Loucy (cell line): ENCODE data around the gene PYGB.

Experiments
- H2AFZ ChIP-seq: fragments of 200-600 bp; sonication (generic); 2 replicates; pipeline ENCODE4 v1.6.0; 2016; ENCODE audit warnings: antibody characterized with exemption, mild to moderate bottlenecking, low read length, moderate library complexity
- H3F3A ChIP-seq: fragments of 200-600 bp; 2 replicates; pipeline ENCODE4 v1.6.0; 2016; ENCODE audit warnings: antibody characterized with exemption, low read depth, mild to moderate bottlenecking
- H3K27me3 ChIP-seq: fragments of 200-600 bp; sonication (generic); 2 replicates; pipeline ENCODE4 v1.6.1; 2014; ENCODE audit warnings: low read length, mild to moderate bottlenecking; ENCODE audit not compliant: insufficient read depth, poor library complexity, severe bottlenecking
- H3K36me3 ChIP-seq: fragments of 200-600 bp; sonication (generic); 2 replicates; pipeline ENCODE4 v1.6.1; 2016; ENCODE audit warnings: low read length; ENCODE audit not compliant: insufficient read depth
- H3K4me1 ChIP-seq: fragments of 200-600 bp; sonication (generic); 2 replicates; pipeline ENCODE4 v1.5.1; 2014; ENCODE audit warnings: low read length, mild to moderate bottlenecking; ENCODE audit not compliant: insufficient read depth, poor library complexity, severe bottlenecking
- H3K4me2 ChIP-seq: fragments of 200-600 bp; sonication (generic); 2 replicates; pipeline ENCODE4 v1.6.0; 2014; ENCODE audit warnings: antibody characterized with exemption, low read length, low read depth, mild to moderate bottlenecking; ENCODE audit not compliant: poor library complexity, severe bottlenecking
- H3K4me3 ChIP-seq: fragments of 200-600 bp; sonication (generic); 2 replicates; pipeline ENCODE4 v1.5.1; 2014; ENCODE audit warnings: low read length, mild to moderate bottlenecking, mixed read lengths; ENCODE audit not compliant: poor library complexity, severe bottlenecking
- H3K79me2 ChIP-seq: fragments of 200-600 bp; sonication (generic); 2 replicates; pipeline ENCODE4 v1.6.1; 2014; ENCODE audit warnings: low read length; ENCODE audit not compliant: insufficient read depth
- H3K9ac ChIP-seq: fragments of 200-600 bp; sonication (generic); 2 replicates; pipeline ENCODE4 v1.6.0; 2014; ENCODE audit warnings: mild to moderate bottlenecking, low read depth, low read length, moderate library complexity; ENCODE audit not compliant: poor library complexity, severe bottlenecking
- H3K9me2 ChIP-seq: fragments of 200-600 bp; sonication (generic); replicated peaks from 2 replicates; pipeline ENCODE4 v1.6.1; 2016; ENCODE audit warnings: low read depth, low read length, mixed read lengths
- H3K9me3 ChIP-seq: fragments of 200-600 bp; sonication (generic); 2 replicates; pipeline ENCODE4 v1.6.1; 2014; ENCODE audit warnings: mild to moderate bottlenecking, antibody characterized with exemption, low read length, low read depth; ENCODE audit not compliant: insufficient read depth
- H4K20me1 ChIP-seq: fragments of 200-600 bp; sonication (generic); 2 replicates; pipeline ENCODE4 v1.6.0; 2014; ENCODE audit warnings: antibody characterized with exemption, low read length, mild to moderate bottlenecking; ENCODE audit not compliant: insufficient read depth, poor library complexity, severe bottlenecking
- CTCF ChIP-seq: fragments of 200-600 bp; sonication (generic); conservative IDR thresholded peaks from 2 replicates; pipeline ENCODE4 v1.5.1; 2014; ENCODE audit warnings: mild to moderate bottlenecking, antibody characterized with exemption, low read length
- EZH2phosphoT487 ChIP-seq: fragments of 200-600 bp; IDR thresholded peaks from 2 replicates; pipeline ENCODE4 v1.6.1; 2018; ENCODE audit warnings: antibody characterized with exemption, mild to moderate bottlenecking, moderate library complexity, borderline replicate concordance

PYGB gene

GRCh38 chr20:25294459-25295385 is 46.8 kb downstream of the PYGB start:
- Histone ChIP-seq H3F3A (no peaks in the 10 kb centered on the region), H3K4me1 (no peaks in the 10 kb centered on the region), H3K4me2 (no peak overlapping the region), H3K79me2 (no peaks in the 10 kb centered on the region), H3K36me3 (peaks cover 21% of the 10 kb centered on the region; the same call in 1 of the 2 replicates), H3K9me3 (no peaks in the 10 kb centered on the region), H2AFZ (no peak overlapping the region), H3K9me2 (no peaks in the 10 kb centered on the region), H4K20me1 (no peaks in the 10 kb centered on the region), H3K9ac (no peak overlapping the region), H3K27me3 (no peaks in the 10 kb centered on the region), H3K4me3 (no peak overlapping the region)
- TF ChIP-seq CTCF (peak; percentile 92), EZH2phosphoT487 (no peak)

- Histone ChIP-seq H3K9me3 (no peaks in the 10 kb centered on the region), H3F3A (no peaks in the 10 kb centered on the region), H4K20me1 (no peaks in the 10 kb centered on the region), H3K9ac (no peak overlapping the region), H3K36me3 (peaks cover 18% of the 10 kb centered on the region; the same call in 1 of the 2 replicates), H3K9me2 (no peaks in the 10 kb centered on the region), H3K79me2 (no peaks in the 10 kb centered on the region), H3K4me2 (no peak overlapping the region), H2AFZ (no peak overlapping the region), H3K4me3 (no peak overlapping the region), H3K27me3 (no peaks in the 10 kb centered on the region), H3K4me1 (no peaks in the 10 kb centered on the region)
- TF ChIP-seq EZH2phosphoT487: no peak
- no peak for TF ChIP-seq CTCF
Measured at GRCh38 chr20:25295386-25296093, 47.7 kb downstream of the PYGB start.

GRCh38 chr20:25296094-25297093 is 48.5 kb downstream of the PYGB start:
- TF ChIP-seq CTCF: peak; percentile 65
- no peak for TF ChIP-seq EZH2phosphoT487
- H3K4me1 ChIP-seq: no peaks in the 10 kb centered on the region
- no peaks in the 10 kb centered on the region for H3F3A ChIP-seq

More at GRCh38 chr20:25296094-25297093, 48.5 kb downstream of the PYGB start:
- Histone ChIP-seq H3K27me3 (no peaks in the 10 kb centered on the region), H2AFZ (no peak overlapping the region), H3K4me3 (no peak overlapping the region), H4K20me1 (no peaks in the 10 kb centered on the region), H3K9me3 (no peaks in the 10 kb centered on the region), H3K4me2 (no peak overlapping the region), H3K36me3 (peaks cover 25% of the 10 kb centered on the region; the same call in 1 of the 2 replicates), H3K9me2 (no peaks in the 10 kb centered on the region), H3K9ac (no peak overlapping the region), H3K79me2 (no peaks in the 10 kb centered on the region)
